T-cell (primary cell): Measurements from ENCODE around the gene MAT2B. TPM values are rescaled to one million over a fixed set of nuclear protein-coding genes. Genes with fewer than 3 reads are reported as not detected.
A peak's percentile ranks its signal among the peaks of the same experiment; 100 is the strongest.

ENCODE experiments used
- ATAC-seq, 4 experiments: fragments of 200-7000 bp in 3 of 4; fragments of 150-1000 bp in 1 of 4; cut with Tn5 transposase; replicated peaks in 1 of 4; 1 replicate in 3 of 4; 2 replicates in 1 of 4; pipeline ENCODE4 v1.10.0; 2021; ENCODE audit warnings: moderate library complexity in 3 of 4, mild to moderate bottlenecking in 2 of 4, moderate number of reproducible peaks in 1 of 4
- CTCF ChIA-PET, 2 donors: fragments of 300-600 bp; sonication (Branson Sonifier 250); formaldehyde crosslinking; loops; one replicate each; lab custom pipeline; 2022; ENCODE audit warnings: antibody characterized with exemption in 2 of 2; lab: Charles Lee
- POLR2A ChIA-PET, 2 donors: fragments of 300-600 bp; sonication (Branson Sonifier 250); formaldehyde crosslinking; loops; one replicate each; lab custom pipeline; 2022; ENCODE audit warnings: antibody characterized with exemption in 2 of 2; lab: Charles Lee
- DNase-seq, 35 experiments: peaks; one replicate each; pipeline versions ENCODE4 v3.0.0 to v3.0.0-alpha.2; 2013 to 2023
- H3K27ac ChIP-seq: one replicate; pipeline ENCODE4 v1.5.1; 2013; ENCODE audit warnings: low read length
- H3K27me3 ChIP-seq, 2 experiments: replicated peaks in 1 of 2; 1 replicate in 1 of 2; 2 replicates in 1 of 2; pipeline versions ENCODE4 v1.6.1 to v1.7.0; 2013; ENCODE audit warnings: low read length in 1 of 2, mixed read lengths in 1 of 2; ENCODE audit not compliant: control insufficient read depth in 2 of 2, insufficient read depth in 2 of 2; ENCODE audit errors: extremely low read depth in 1 of 2
- H3K36me3 ChIP-seq, 2 donors: 1 replicate in 1 of 2; 2 replicates in 1 of 2; pipeline versions ENCODE4 v1.6.1 to v1.7.0; 2013; ENCODE audit warnings: low read length in 1 of 2; ENCODE audit not compliant: control insufficient read depth in 2 of 2, insufficient read depth in 1 of 2; ENCODE audit errors: extremely low read depth in 1 of 2
- H3K4me1 ChIP-seq, 2 experiments: 1 replicate in 1 of 2; 2 replicates in 1 of 2; pipeline versions ENCODE4 v1.6.1 to v1.7.0; 2013; ENCODE audit warnings: low read length in 2 of 2, mixed read lengths in 1 of 2; ENCODE audit not compliant: insufficient read depth in 2 of 2, control insufficient read depth in 1 of 2; ENCODE audit errors: extremely low read depth in 1 of 2
- H3K4me3 ChIP-seq, 2 donors: 1 replicate in 1 of 2; 2 replicates in 1 of 2; pipeline versions ENCODE4 v1.5.1 to v1.7.0; 2013; ENCODE audit warnings: mild to moderate bottlenecking in 2 of 2, low read length in 1 of 2, moderate library complexity in 1 of 2; ENCODE audit not compliant: control insufficient read depth in 1 of 2; ENCODE audit errors: extremely low read depth in 1 of 2
- H3K9me3 ChIP-seq: 2 replicates; pipeline ENCODE4 v1.7.0; 2013
- H3K27ac Mint-ChIP-seq, 2 donors: one replicate each; pipeline ENCODE4 v1.8.0; 2020 to 2021; ENCODE audit warnings: mild to moderate bottlenecking in 2 of 2, mixed read lengths in 2 of 2
- H3K27me3 Mint-ChIP-seq, 2 donors: one replicate each; pipeline ENCODE4 v1.8.0; 2021 to 2022; ENCODE audit warnings: mixed read lengths in 2 of 2
- H3K36me3 Mint-ChIP-seq: one replicate; pipeline ENCODE4 v1.8.0; 2021; ENCODE audit warnings: mixed read lengths
- H3K4me1 Mint-ChIP-seq, 3 donors: one replicate each; pipeline ENCODE4 v1.8.0; 2020 to 2022; ENCODE audit warnings: mixed read lengths in 3 of 3, mild to moderate bottlenecking in 1 of 3
- H3K4me3 Mint-ChIP-seq, 3 donors: one replicate each; pipeline ENCODE4 v1.8.0; 2020 to 2022; ENCODE audit warnings: mild to moderate bottlenecking in 3 of 3, mixed read lengths in 3 of 3, moderate library complexity in 3 of 3
- H3K9me3 Mint-ChIP-seq, 3 donors: one replicate each; pipeline ENCODE4 v1.8.0; 2020 to 2022; ENCODE audit warnings: mixed read lengths in 3 of 3
- WGBS: methylation state at CpG from one replicate; pipeline ENCODE4 v1.1.5; 2013; ENCODE audit warnings: missing lambda C conversion rate; ENCODE audit not compliant: insufficient coverage; 5-methylcytosine and 5-hydroxymethylcytosine counted together
- total RNA-seq, 35 experiments: library from RNA in 6 of 35; stranded (reverse) in 6 of 35; fragments of 120-200 nt in 1 of 35; gene quantifications; one replicate each; pipeline versions ENCODE4 v1.2.1 to v1.2.4 and lab custom pipeline; 2013 to 2026

Gene MAT2B
- total RNA-seq, 5 donors from 2014 or later (not counting 1 experiment from before 2014, with no cell fraction given): 62.2 to 131 (median 115) TPM

- ChIA-PET POLR2A (no interaction called here), CTCF (no interaction called here)
- ATAC-seq: no peak
- Histone ChIP-seq H3K27ac (no peak overlapping the region), H3K36me3 (no peaks in the 10 kb centered on the region), H3K9me3 (no peaks in the 10 kb centered on the region), H3K27me3 (no peaks in the 10 kb centered on the region), H3K4me1 (peaks cover under 1% of the 10 kb centered on the region in 2 experiments), H3K4me3 (no peak overlapping the region)
- no CpG with 5 or more reads among the region's 3 CpGs for WGBS
- Mint-ChIP-seq H3K4me3 (no peak overlapping the region), H3K36me3 (no peaks in the 10 kb centered on the region), H3K27me3 (no peaks in the 10 kb centered on the region), H3K4me1 (peaks cover under 1% of the 10 kb centered on the region in 3 donors), H3K27ac (no peak overlapping the region), H3K9me3 (no peaks in the 10 kb centered on the region)
- no peak for DNase-seq
Observed at GRCh38 chr5:163497315-163497714, 8.1 kb upstream of the MAT2B start.

GRCh38 chr5:163498886-163499285, 6.5 kb upstream of the MAT2B start:
- no peaks in the 10 kb centered on the region for H3K9me3 Mint-ChIP-seq
- H3K36me3 Mint-ChIP-seq: no peaks in the 10 kb centered on the region
- ATAC-seq: no peak
- H3K9me3 ChIP-seq: no peaks in the 10 kb centered on the region
- CTCF ChIA-PET: interaction anchor here in 1 of 2 donors (0.8 to 1.0 kb wide), 2 partner anchors 24 to 39 kb away, joined by 3 read pairs; partner anchors contain the start of genes HMMR and NUDCD2
- DNase-seq: no peak
- H3K4me3 ChIP-seq: no peak overlapping the region
- no CpG with 5 or more reads among the region's 1 CpG for WGBS
- no peaks in the 10 kb centered on the region for H3K27me3 ChIP-seq
- peaks cover 12 to 15% (median 14%) of the 10 kb centered on the region in 3 donors for H3K4me1 Mint-ChIP-seq
- no peak overlapping the region for H3K27ac ChIP-seq
- no peak overlapping the region for H3K27ac Mint-ChIP-seq
- H3K4me1 ChIP-seq: peaks cover 4 to 10% of the 10 kb centered on the region in 2 experiments
- no peaks in the 10 kb centered on the region for H3K27me3 Mint-ChIP-seq
- H3K4me3 Mint-ChIP-seq: no peak overlapping the region
- POLR2A ChIA-PET: no interaction called here
- H3K36me3 ChIP-seq: no peaks in the 10 kb centered on the region

- no peaks in the 10 kb centered on the region for H3K9me3 Mint-ChIP-seq
- no peak for DNase-seq
- H3K27ac Mint-ChIP-seq: peak overlapping the region; percentile 99 to 100
- Histone ChIP-seq H3K4me3 (peak overlapping the region in 1 of 2 donors; percentile 66), H3K27ac (peak overlapping the region; percentile 88), H3K9me3 (no peaks in the 10 kb centered on the region), H3K27me3 (no peaks in the 10 kb centered on the region), H3K4me1 (peaks cover 8 to 16% of the 10 kb centered on the region in 2 experiments), H3K36me3 (no peaks in the 10 kb centered on the region)
- 93% methylated on average over 3 of the region's 8 CpGs for WGBS
- peak overlapping the region; percentile 94 to 98 (median 96) for H3K4me3 Mint-ChIP-seq
- H3K27me3 Mint-ChIP-seq: no peaks in the 10 kb centered on the region
- ChIA-PET POLR2A (no interaction called here), CTCF (interaction anchor here (0.7 to 1.4 kb wide), 5 partner anchors 20 to 44 kb away, joined by 3 to 6 read pairs (median 4); no protein-coding TSS in a partner anchor)
- no peaks in the 10 kb centered on the region for H3K36me3 Mint-ChIP-seq
- H3K4me1 Mint-ChIP-seq: peaks cover 20 to 44% (median 25%) of the 10 kb centered on the region in 3 donors
- ATAC-seq: no peak
Observed at GRCh38 chr5:163502521-163502920, 2.9 kb upstream of the MAT2B start.

GRCh38 chr5:163503106-163504078, 2.0 kb upstream of the MAT2B start:
- H3K36me3 ChIP-seq: no peaks in the 10 kb centered on the region
- Mint-ChIP-seq H3K9me3 (no peaks in the 10 kb centered on the region), H3K4me1 (peaks cover 29 to 53% (median 34%) of the 10 kb centered on the region in 3 donors), H3K36me3 (no peaks in the 10 kb centered on the region), H3K4me3 (peak overlapping the region; percentile 94 to 98 (median 96)), H3K27ac (peak overlapping the region; percentile 99 to 100), H3K27me3 (no peaks in the 10 kb centered on the region)
- peak overlapping the region; percentile 66 to 98 for H3K4me3 ChIP-seq
- POLR2A ChIA-PET: interaction anchor here in 1 of 2 donors (0.6 kb wide), 1 partner anchor 18 kb away, joined by 4 read pairs; no protein-coding TSS in a partner anchor
- DNase-seq (peak in 23 of 35 experiments; percentile 10 to 66 (median 18)), ATAC-seq (no peak)
- WGBS: 1% methylated on average over 8 of the region's 17 CpGs
- H3K27me3 ChIP-seq: no peaks in the 10 kb centered on the region
- CTCF ChIA-PET: interaction anchor here (0.7 to 1.4 kb wide), 6 partner anchors 21 to 45 kb away, joined by 3 to 6 read pairs (median 4); no protein-coding TSS in a partner anchor
- peak overlapping the region; percentile 88 for H3K27ac ChIP-seq
- no peaks in the 10 kb centered on the region for H3K9me3 ChIP-seq
- peaks cover 12 to 21% of the 10 kb centered on the region in 2 experiments for H3K4me1 ChIP-seq

- DNase-seq (peak in 21 of 35 experiments; percentile 1 to 55 (median 17)), ATAC-seq (no peak)
- Mint-ChIP-seq H3K36me3 (no peaks in the 10 kb centered on the region), H3K9me3 (no peaks in the 10 kb centered on the region), H3K27me3 (no peaks in the 10 kb centered on the region), H3K4me1 (peaks cover 38 to 62% (median 43%) of the 10 kb centered on the region in 3 donors), H3K27ac (peak overlapping the region; percentile 99 to 100), H3K4me3 (peak overlapping the region; percentile 94 to 98 (median 96))
- H3K4me3 ChIP-seq: peak overlapping the region; percentile 66 to 98
- peaks cover 15 to 28% of the 10 kb centered on the region in 2 experiments for H3K4me1 ChIP-seq
- H3K27me3 ChIP-seq: no peaks in the 10 kb centered on the region
- CTCF ChIA-PET: interaction anchor here (1.2 to 1.4 kb wide), 3 partner anchors 28 to 66 kb away, joined by 3 to 7 read pairs (median 5); no protein-coding TSS in a partner anchor
- POLR2A ChIA-PET: interaction anchor here in 1 of 2 donors (0.6 to 2.1 kb wide), 2 partner anchors 44 to 48 kb away, joined by 3 to 29 read pairs; partner anchors contain the start of genes HMMR and NUDCD2
- peak overlapping the region; percentile 88 for H3K27ac ChIP-seq
- H3K36me3 ChIP-seq: no peaks in the 10 kb centered on the region
- H3K9me3 ChIP-seq: no peaks in the 10 kb centered on the region
- 0% methylated on average over 13 of the region's 27 CpGs for WGBS
Observed at GRCh38 chr5:163504079-163504931, 1.1 kb upstream of the MAT2B start.
